GM12801 (cell line): ENCODE data around the gene SLC25A24.
"Not testable (repeated sequence)": the region's sequence is repeated elsewhere in the genome, so short reads cannot be mapped to it uniquely, and the experiment has no call there.

Experiments used
- CTCF ChIP-seq: IDR thresholded peaks from one replicate; pipeline ENCODE4 v1.5.1; 2011; ENCODE audit warnings: control low read depth; ENCODE audit not compliant: insufficient read length; ENCODE audit errors: extremely low read depth

Gene SLC25A24

GRCh38 chr1:108199781-108200686 is at the start of gene SLC25A24:
Gene SLC25A24, minus strand, starts transcription at chr1:108200343. Its CDS starts 205 bp downstream, at chr1:108200138.
- no peak for TF ChIP-seq CTCF

GRCh38 chr1:108243976-108244375 is 43.8 kb upstream of the SLC25A24 start, which contains the start of gene NBPF4:
Gene NBPF4, minus strand, starts transcription at chr1:108244076. Its CDS starts 315 bp downstream, at chr1:108243761.
- TF ChIP-seq CTCF = not testable (repeated sequence)

GRCh38 chr1:108211014-108211413 is 10.9 kb upstream of the SLC25A24 start:
- TF ChIP-seq CTCF = no peak

GRCh38 chr1:108209456-108210108 is 9.4 kb upstream of the SLC25A24 start:
- no peak for TF ChIP-seq CTCF

GRCh38 chr1:108208724-108209446 is 8.7 kb upstream of the SLC25A24 start:
- TF ChIP-seq CTCF = no peak

GRCh38 chr1:108201687-108202086 is 1.5 kb upstream of the SLC25A24 start:
- no peak for TF ChIP-seq CTCF

- no peak for TF ChIP-seq CTCF
Measured at GRCh38 chr1:108200687-108201051, 526 bp upstream of the SLC25A24 start.
